Measurements from ENCODE around the gene MED16.

MED16 gene

GRCh38 chr19:902446-903226 is 9.6 kb upstream of the MED16 start:
- Histone ChIP-seq H3K9me3 (ENCODE audit: control insufficient read depth in 1 of 2, low read length in 2 of 2) (no peaks in the 10 kb centered on the region), H3K4me3 (ENCODE audit: low read depth in 1 of 2, low read length in 2 of 2) (no peak overlapping the region), H3K4me1 (ENCODE audit: control insufficient read depth in 1 of 2, insufficient read depth in 2 of 2, low read length in 2 of 2) (no peaks in the 10 kb centered on the region), H3K36me3 (ENCODE audit: control insufficient read depth in 1 of 2, insufficient read depth in 2 of 2, low read length in 2 of 2) (peaks cover 0 to 20% of the 10 kb centered on the region in 2 donors), H3K27me3 (ENCODE audit: low read depth, low read length) (no peaks in the 10 kb centered on the region), H3K27ac (ENCODE audit: low read length) (no peak overlapping the region)

GRCh38 chr19:902093-902370 is 9.0 kb upstream of the MED16 start:
- Histone ChIP-seq H3K4me1 (ENCODE audit: control insufficient read depth in 1 of 2, insufficient read depth in 2 of 2, low read length in 2 of 2) (no peaks in the 10 kb centered on the region), H3K27ac (ENCODE audit: low read length) (no peak overlapping the region), H3K27me3 (ENCODE audit: low read depth, low read length) (no peaks in the 10 kb centered on the region), H3K4me3 (ENCODE audit: low read depth in 1 of 2, low read length in 2 of 2) (no peak overlapping the region), H3K9me3 (ENCODE audit: control insufficient read depth in 1 of 2, low read length in 2 of 2) (no peaks in the 10 kb centered on the region), H3K36me3 (ENCODE audit: control insufficient read depth in 1 of 2, insufficient read depth in 2 of 2, low read length in 2 of 2) (peaks cover 0 to 26% of the 10 kb centered on the region in 2 donors)

GRCh38 chr19:901216-902092 is 8.5 kb upstream of the MED16 start:
- Histone ChIP-seq H3K4me3 (ENCODE audit: low read depth in 1 of 2, low read length in 2 of 2) (no peak overlapping the region), H3K36me3 (ENCODE audit: control insufficient read depth in 1 of 2, insufficient read depth in 2 of 2, low read length in 2 of 2) (peaks cover 0 to 28% of the 10 kb centered on the region in 2 donors), H3K4me1 (ENCODE audit: control insufficient read depth in 1 of 2, insufficient read depth in 2 of 2, low read length in 2 of 2) (no peaks in the 10 kb centered on the region), H3K9me3 (ENCODE audit: control insufficient read depth in 1 of 2, low read length in 2 of 2) (no peaks in the 10 kb centered on the region), H3K27ac (ENCODE audit: low read length) (no peak overlapping the region), H3K27me3 (ENCODE audit: low read depth, low read length) (no peaks in the 10 kb centered on the region)

- H3K4me1 ChIP-seq (ENCODE audit: control insufficient read depth in 1 of 2, insufficient read depth in 2 of 2, low read length in 2 of 2): no peaks in the 10 kb centered on the region
- H3K27me3 ChIP-seq (ENCODE audit: low read depth, low read length): no peaks in the 10 kb centered on the region
- no peaks in the 10 kb centered on the region for H3K9me3 ChIP-seq (ENCODE audit: control insufficient read depth in 1 of 2, low read length in 2 of 2)
- peaks cover 0 to 28% of the 10 kb centered on the region in 2 donors for H3K36me3 ChIP-seq (ENCODE audit: control insufficient read depth in 1 of 2, insufficient read depth in 2 of 2, low read length in 2 of 2)
- H3K4me3 ChIP-seq (ENCODE audit: low read depth in 1 of 2, low read length in 2 of 2): no peak overlapping the region
- H3K27ac ChIP-seq (ENCODE audit: low read length): no peak overlapping the region
Measured at GRCh38 chr19:900302-901111, 7.5 kb upstream of the MED16 start.

- Histone ChIP-seq H3K9me3 (ENCODE audit: control insufficient read depth in 1 of 2, low read length in 2 of 2) (no peaks in the 10 kb centered on the region), H3K4me1 (ENCODE audit: control insufficient read depth in 1 of 2, insufficient read depth in 2 of 2, low read length in 2 of 2) (no peaks in the 10 kb centered on the region), H3K27me3 (ENCODE audit: low read depth, low read length) (no peaks in the 10 kb centered on the region), H3K27ac (ENCODE audit: low read length) (no peak overlapping the region), H3K4me3 (ENCODE audit: low read depth in 1 of 2, low read length in 2 of 2) (no peak overlapping the region), H3K36me3 (ENCODE audit: control insufficient read depth in 1 of 2, insufficient read depth in 2 of 2, low read length in 2 of 2) (peaks cover 0 to 28% of the 10 kb centered on the region in 2 donors)
Measured at GRCh38 chr19:900043-900301, 7.0 kb upstream of the MED16 start.

GRCh38 chr19:899336-900042 is 6.5 kb upstream of the MED16 start:
- peaks cover 0 to 28% of the 10 kb centered on the region in 2 donors for H3K36me3 ChIP-seq (ENCODE audit: control insufficient read depth in 1 of 2, insufficient read depth in 2 of 2, low read length in 2 of 2)
- H3K4me3 ChIP-seq (ENCODE audit: low read depth in 1 of 2, low read length in 2 of 2): no peak overlapping the region
- no peaks in the 10 kb centered on the region for H3K4me1 ChIP-seq (ENCODE audit: control insufficient read depth in 1 of 2, insufficient read depth in 2 of 2, low read length in 2 of 2)
- no peaks in the 10 kb centered on the region for H3K9me3 ChIP-seq (ENCODE audit: control insufficient read depth in 1 of 2, low read length in 2 of 2)
- H3K27ac ChIP-seq (ENCODE audit: low read length): no peak overlapping the region
- no peaks in the 10 kb centered on the region for H3K27me3 ChIP-seq (ENCODE audit: low read depth, low read length)

GRCh38 chr19:898663-899062 is 5.7 kb upstream of the MED16 start:
- Histone ChIP-seq H3K4me1 (ENCODE audit: control insufficient read depth in 1 of 2, insufficient read depth in 2 of 2, low read length in 2 of 2) (no peaks in the 10 kb centered on the region), H3K27ac (ENCODE audit: low read length) (no peak overlapping the region), H3K27me3 (ENCODE audit: low read depth, low read length) (no peaks in the 10 kb centered on the region), H3K36me3 (ENCODE audit: control insufficient read depth in 1 of 2, insufficient read depth in 2 of 2, low read length in 2 of 2) (peaks cover 0 to 28% of the 10 kb centered on the region in 2 donors), H3K4me3 (ENCODE audit: low read depth in 1 of 2, low read length in 2 of 2) (no peak overlapping the region), H3K9me3 (ENCODE audit: control insufficient read depth in 1 of 2, low read length in 2 of 2) (no peaks in the 10 kb centered on the region)

- Histone ChIP-seq H3K9me3 (ENCODE audit: control insufficient read depth in 1 of 2, low read length in 2 of 2) (no peaks in the 10 kb centered on the region), H3K4me1 (ENCODE audit: control insufficient read depth in 1 of 2, insufficient read depth in 2 of 2, low read length in 2 of 2) (no peaks in the 10 kb centered on the region), H3K36me3 (ENCODE audit: control insufficient read depth in 1 of 2, insufficient read depth in 2 of 2, low read length in 2 of 2) (peaks cover 0 to 28% of the 10 kb centered on the region in 2 donors), H3K27ac (ENCODE audit: low read length) (no peak overlapping the region), H3K4me3 (ENCODE audit: low read depth in 1 of 2, low read length in 2 of 2) (no peak overlapping the region), H3K27me3 (ENCODE audit: low read depth, low read length) (no peaks in the 10 kb centered on the region)
Measured at GRCh38 chr19:897442-898039, 4.6 kb upstream of the MED16 start.

- H3K36me3 ChIP-seq (ENCODE audit: control insufficient read depth in 1 of 2, insufficient read depth in 2 of 2, low read length in 2 of 2): peaks cover 0 to 27% of the 10 kb centered on the region in 2 donors
- H3K27ac ChIP-seq (ENCODE audit: low read length): no peak overlapping the region
- H3K9me3 ChIP-seq (ENCODE audit: control insufficient read depth in 1 of 2, low read length in 2 of 2): no peaks in the 10 kb centered on the region
- no peaks in the 10 kb centered on the region for H3K27me3 ChIP-seq (ENCODE audit: low read depth, low read length)
- no peak overlapping the region for H3K4me3 ChIP-seq (ENCODE audit: low read depth in 1 of 2, low read length in 2 of 2)
- peaks cover 0 to 4% of the 10 kb centered on the region in 2 donors for H3K4me1 ChIP-seq (ENCODE audit: control insufficient read depth in 1 of 2, insufficient read depth in 2 of 2, low read length in 2 of 2)
Measured at GRCh38 chr19:896999-897398, 4.0 kb upstream of the MED16 start.

GRCh38 chr19:896434-896833 is 3.4 kb upstream of the MED16 start:
- peaks cover 0 to 9% of the 10 kb centered on the region in 2 donors for H3K4me1 ChIP-seq (ENCODE audit: control insufficient read depth in 1 of 2, insufficient read depth in 2 of 2, low read length in 2 of 2)
- peaks cover 0 to 24% of the 10 kb centered on the region in 2 donors for H3K36me3 ChIP-seq (ENCODE audit: control insufficient read depth in 1 of 2, insufficient read depth in 2 of 2, low read length in 2 of 2)
- H3K27me3 ChIP-seq (ENCODE audit: low read depth, low read length): no peaks in the 10 kb centered on the region
- no peaks in the 10 kb centered on the region for H3K9me3 ChIP-seq (ENCODE audit: control insufficient read depth in 1 of 2, low read length in 2 of 2)
- H3K27ac ChIP-seq (ENCODE audit: low read length): no peak overlapping the region
- H3K4me3 ChIP-seq (ENCODE audit: low read depth in 1 of 2, low read length in 2 of 2): no peak overlapping the region

Data from muscle layer of duodenum (tissue), 2 donors.